Umbilical cord (tissue), 2 donors: Measurements from ENCODE around the gene COMP. TPM values are rescaled to one million over a fixed set of nuclear protein-coding genes. Genes with fewer than 3 reads are reported as not detected.

Experiments
- DNase-seq: peaks from one replicate; pipeline ENCODE4 v3.0.0-alpha.2; 2015; ENCODE audit warnings: low spot score
- total RNA-seq: library from RNA; depleted of rRNA; stranded (reverse); fragments of >200 nt; gene quantifications from one replicate; pipeline ENCODE4 v1.2.3, GENCODE V29; 2014; ENCODE audit warnings: low replicate concordance; ENCODE audit not compliant: insufficient read depth

COMP gene
- total RNA-seq, 1 donor from 2014 or later: 162 TPM

DNA sequence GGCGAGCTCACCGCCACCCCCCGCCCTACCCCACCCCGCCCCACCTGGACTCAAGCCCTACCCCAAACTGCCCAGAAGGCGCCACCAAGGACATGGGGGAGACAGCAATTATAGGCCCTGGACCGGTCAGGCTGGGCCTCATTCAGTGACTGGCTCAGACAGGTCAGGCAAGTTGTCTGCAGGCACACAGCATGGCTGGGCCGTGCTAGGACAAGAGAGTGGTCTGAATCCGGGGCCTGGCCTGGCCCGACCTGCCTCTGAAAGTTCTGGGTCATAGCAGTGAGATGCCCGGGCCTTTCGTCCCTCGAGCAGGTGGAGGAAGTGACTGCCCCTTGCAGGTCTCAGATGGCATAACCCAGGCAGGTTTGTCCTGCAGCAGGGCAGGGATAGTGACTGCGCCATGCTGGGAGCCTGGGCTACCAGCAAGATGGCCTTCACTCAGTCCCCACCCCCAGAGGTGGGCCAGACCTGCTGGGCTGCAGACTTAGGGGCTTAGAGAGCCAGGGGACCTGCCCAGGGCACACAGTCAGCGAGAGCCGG, 21.0 kb downstream of the COMP start:
- DNase-seq: no peak

- DNase-seq: no peak
Measured at GRCh38 chr19:18768997-18769891, 21.9 kb downstream of the COMP start.

DNA sequence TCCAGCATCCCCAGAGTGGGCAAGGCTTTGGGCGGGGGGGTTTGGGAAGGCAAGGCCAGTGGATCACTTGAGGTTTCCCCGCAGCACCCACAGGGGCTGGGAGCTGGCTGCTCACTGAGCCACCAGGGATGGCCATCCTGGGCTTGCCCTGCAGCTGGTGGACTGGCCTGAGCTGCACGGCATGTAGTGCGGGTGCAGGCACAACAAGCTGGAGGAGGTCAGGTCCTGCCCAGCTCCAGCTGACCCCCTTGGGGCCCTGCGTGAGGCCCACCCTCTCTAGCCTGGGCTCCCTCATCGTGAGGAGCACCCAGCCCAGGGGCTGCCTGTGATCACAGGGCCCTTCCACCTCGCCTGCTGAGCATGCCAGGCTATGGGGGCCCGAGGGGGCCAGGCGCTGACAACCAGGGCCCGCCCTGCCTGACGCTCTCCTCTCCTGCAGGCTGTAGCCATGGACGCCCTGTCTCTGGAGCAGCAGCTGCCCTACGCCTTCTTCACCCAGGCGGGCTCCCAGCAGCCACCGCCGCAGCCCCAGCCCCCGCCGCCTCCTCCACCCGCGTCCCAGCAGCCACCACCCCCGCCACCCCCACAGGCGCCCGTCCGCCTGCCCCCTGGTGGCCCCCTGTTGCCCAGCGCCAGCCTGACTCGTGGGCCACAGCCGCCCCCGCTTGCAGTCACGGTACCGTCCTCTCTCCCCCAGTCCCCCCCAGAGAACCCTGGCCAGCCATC, 22.9 kb downstream of the COMP start:
- peak; percentile 47 for DNase-seq

GRCh38 chr19:18765224-18765623, 25.9 kb downstream of the COMP start:
- no peak for DNase-seq

GRCh38 chr19:18764591-18765051, 26.5 kb downstream of the COMP start:
- DNase-seq: no peak

- peak; percentile 52 for DNase-seq
Measured at GRCh38 chr19:18763674-18764590, 27.2 kb downstream of the COMP start.

DNA sequence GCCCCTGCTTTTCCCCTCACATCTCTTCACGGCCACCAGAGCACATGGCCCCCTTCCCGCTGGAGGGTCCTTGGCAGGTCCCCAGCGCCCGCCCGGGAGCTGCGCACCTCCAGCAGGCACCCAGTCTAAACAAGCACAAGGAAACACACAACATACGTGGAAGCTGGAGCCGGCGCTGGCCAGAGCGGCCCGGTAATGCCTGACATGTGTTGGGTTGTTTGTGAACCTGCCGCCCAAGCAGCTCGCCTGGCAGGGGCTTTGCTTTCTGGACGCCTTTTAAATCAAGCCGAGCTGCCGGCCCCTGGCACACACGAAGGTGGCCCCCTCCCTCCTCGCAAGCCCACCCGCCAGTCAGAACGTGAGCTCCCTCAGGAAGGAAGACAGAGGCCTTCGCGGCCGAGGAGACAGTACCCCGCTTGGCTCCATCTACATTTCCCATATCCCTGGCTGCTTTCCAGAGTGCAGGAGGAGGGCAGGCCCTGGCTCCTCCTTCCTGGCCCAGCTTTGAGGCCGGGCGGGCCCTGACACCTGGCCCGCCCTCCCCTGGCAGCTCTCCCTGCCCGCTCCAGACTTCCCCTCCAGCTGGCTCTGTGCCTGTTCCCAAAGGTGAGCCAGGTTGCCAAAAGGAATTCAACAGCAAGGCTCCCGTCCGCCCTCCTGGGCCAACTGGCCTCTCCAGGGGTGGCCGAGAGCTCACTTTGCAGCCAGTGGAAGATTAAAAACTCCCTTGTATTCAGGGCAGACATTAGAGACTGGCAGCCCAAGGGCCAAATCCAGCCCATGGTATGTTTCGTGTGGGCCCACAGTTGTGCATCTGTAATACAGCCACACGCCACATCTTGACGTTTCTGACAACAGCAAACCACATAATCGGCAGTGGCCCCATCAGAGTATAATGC, 28.7 kb downstream of the COMP start:
- DNase-seq: peak; percentile 80

DNA sequence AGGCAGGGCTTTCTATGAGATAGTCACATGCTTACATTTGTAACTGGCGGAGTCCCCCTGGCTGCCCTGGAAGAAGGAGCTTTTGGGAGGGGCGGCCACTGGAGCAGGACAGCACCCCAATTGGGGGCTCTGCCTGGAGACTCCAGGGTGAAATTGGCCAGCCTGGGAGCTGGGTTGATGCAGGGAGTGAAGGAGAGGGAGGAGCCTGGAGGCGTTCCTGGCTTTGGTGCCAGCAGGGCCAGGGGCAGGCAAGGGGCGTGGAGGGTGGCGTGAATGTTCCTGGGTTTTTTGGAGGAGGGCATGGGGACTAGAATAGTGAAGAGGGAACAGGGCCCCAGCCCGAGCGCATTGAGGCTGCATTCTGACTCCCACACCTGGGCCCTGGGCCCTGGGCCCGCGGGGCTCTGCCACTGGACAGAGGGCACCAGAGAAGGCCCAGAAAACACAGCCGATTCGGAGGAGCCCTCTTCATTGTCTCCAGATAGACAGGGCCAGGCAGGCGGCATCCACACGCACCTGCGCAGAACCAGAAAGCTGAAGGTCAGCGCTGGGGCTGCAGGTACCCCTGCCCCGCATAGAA, 29.5 kb downstream of the COMP start:
- no peak for DNase-seq

GRCh38 chr19:18760440-18761383, 30.4 kb downstream of the COMP start:
- DNase-seq: no peak

- DNase-seq: no peak
Measured at GRCh38 chr19:18759995-18760426, 31.1 kb downstream of the COMP start.

- peak; percentile 53 for DNase-seq
Measured at GRCh38 chr19:18759304-18759994, 31.7 kb downstream of the COMP start.

DNA sequence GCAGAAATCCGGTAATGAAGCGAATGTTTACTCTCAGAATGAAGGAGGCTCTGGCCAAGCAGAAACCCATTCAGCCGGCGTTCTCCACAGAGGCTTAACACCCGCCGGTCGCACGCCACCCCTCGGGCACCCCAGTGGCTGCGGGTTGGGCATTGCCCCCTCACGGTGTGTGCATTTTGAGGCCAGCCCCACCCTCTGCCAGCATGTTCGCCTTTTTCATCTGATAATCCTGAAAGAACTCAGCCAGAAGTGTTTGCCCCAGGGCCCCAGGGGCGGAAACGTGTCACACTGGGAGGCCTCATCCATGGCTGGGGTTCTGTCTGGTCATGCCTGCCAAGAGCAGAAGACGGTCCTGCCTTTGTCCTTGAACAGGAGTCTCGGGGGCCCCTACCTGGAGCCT, 34.2 kb downstream of the COMP start:
- DNase-seq: peak; percentile 83

- no peak for DNase-seq
Measured at GRCh38 chr19:18754501-18754900, 36.6 kb downstream of the COMP start.

DNA sequence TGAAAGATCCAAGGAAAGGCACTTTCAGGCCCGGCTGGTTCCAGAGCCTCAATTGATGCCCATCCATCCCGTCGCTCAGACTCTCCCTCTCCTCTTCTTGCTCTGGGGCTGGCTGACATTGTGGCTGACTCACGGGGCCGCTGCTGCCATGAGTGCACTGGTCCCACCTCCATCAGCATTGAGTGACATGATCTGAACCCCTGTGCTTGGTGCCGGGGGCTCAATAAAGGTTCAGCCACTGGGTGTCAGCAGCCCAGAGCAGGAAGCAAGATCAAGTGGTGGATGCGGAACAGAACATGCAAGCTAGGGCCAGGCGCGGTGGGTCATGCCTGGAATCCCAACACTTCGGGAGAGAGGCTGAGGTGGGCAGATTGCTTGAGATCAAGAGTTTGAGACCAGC, 39.5 kb downstream of the COMP start:
- no peak for DNase-seq

DNA sequence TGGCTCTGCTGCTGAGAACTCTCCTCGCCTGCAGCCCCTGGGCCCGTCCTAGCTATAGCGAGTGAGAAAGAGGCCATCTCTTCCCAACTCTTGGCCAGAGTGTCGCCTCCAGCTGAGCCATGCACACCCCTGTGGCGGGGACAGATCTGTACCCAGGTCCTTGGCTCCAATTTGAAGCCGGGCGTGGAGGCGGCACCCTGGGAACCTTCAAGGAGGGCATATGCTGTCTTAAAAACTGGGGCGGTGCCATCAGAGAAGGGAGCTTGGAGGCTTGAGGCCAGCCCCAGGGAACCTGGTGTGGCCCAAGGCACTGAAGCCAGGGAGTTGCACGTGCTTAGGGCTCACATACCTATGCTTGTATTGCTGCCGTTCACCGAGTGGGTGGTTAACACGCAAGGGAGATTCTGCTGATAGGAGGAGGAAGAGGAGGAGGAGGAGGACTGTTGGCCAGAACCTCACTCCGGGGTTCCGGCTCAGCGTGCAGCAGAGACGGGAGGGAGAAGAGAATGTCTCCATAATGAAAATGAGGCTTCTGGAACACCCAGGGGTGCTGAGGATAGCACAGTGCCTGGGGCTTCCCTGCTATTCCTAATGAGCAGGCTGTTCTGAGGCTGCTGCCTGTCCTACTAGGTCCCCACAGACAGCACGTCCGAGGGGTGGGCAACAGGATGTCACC, 40.7 kb downstream of the COMP start:
- no peak for DNase-seq

GRCh38 chr19:18749362-18750231, 41.5 kb downstream of the COMP start:
- DNase-seq: no peak
